ENCODE data around the gene ZNF687.
A peak's percentile ranks its signal among the peaks of the same experiment; 100 is the strongest.
"Not testable (repeated sequence)": the region's sequence is repeated elsewhere in the genome, so short reads cannot be mapped to it uniquely, and the experiment has no call there.

Gene ZNF687

DNA sequence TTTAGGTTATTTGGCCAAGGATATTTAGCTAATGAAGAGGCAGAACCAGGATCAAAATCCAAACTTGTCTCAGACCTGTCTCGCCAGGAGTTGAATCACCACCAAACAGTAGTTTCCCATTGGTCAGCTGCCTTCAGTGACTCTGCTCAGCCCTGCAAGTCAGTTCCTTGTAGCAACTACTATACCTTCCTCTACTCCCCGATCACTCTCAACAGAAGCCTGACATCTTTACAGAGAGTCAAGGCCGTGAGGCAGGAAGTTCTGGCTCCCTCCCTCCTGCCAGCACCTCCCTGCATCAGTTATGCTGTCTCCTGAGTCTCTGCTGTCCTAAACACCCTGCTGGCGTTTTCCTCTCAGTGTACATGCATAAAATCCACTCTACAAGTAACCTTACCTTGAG lies 14.3 kb upstream of the ZNF687 start:
- Histone ChIP-seq H3K27ac (no peak overlapping the region), H3K4me1 (no peaks in the 10 kb centered on the region), H3K36me3 (peaks cover 51 to 84% (median 64%) of the 10 kb centered on the region in 3 donors), H3K27me3 (no peaks in the 10 kb centered on the region), H3K9me3 (no peaks in the 10 kb centered on the region), H3K4me3 (no peak overlapping the region)
- intact Hi-C loops (cut with DNase I; ENCODE audit: low total_unique reads): no loop called here
- TF ChIP-seq, protein P1, sequence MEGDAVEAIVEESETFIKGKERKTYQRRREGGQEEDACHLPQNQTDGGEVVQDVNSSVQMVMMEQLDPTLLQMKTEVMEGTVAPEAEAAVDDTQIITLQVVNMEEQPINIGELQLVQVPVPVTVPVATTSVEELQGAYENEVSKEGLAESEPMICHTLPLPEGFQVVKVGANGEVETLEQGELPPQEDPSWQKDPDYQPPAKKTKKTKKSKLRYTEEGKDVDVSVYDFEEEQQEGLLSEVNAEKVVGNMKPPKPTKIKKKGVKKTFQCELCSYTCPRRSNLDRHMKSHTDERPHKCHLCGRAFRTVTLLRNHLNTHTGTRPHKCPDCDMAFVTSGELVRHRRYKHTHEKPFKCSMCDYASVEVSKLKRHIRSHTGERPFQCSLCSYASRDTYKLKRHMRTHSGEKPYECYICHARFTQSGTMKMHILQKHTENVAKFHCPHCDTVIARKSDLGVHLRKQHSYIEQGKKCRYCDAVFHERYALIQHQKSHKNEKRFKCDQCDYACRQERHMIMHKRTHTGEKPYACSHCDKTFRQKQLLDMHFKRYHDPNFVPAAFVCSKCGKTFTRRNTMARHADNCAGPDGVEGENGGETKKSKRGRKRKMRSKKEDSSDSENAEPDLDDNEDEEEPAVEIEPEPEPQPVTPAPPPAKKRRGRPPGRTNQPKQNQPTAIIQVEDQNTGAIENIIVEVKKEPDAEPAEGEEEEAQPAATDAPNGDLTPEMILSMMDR (IDR thresholded peaks at IDR 0.05): no peak
- no peak for DNase-seq

DNA sequence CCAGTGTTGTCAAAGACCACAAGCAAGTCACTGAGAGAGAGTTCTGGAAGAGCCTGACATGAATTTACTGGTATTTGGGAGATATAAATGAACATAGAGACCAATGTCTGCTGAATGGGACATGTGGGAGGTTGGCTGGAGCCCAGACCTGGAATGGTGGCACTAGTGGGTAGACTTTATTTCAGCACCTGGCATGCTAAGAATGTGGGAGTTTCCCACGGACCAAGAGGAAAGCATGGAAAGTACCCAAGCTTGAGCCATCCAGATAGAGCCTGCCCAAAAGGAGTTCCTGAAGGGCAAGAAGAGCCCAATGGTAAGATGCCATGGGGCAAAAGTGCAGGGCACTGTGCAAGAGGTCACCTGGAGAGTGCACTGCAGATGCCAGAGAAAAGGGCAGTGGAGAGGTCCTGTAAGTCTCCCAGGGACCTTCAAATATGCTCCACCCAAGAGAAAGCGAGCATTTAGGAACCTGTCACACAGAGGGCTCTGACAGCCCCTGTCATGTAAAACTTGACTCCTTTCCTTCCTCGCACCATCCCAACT lies 8.1 kb upstream of the ZNF687 start:
- intact Hi-C loops (cut with DNase I; ENCODE audit: low total_unique reads): no loop called here
- TF ChIP-seq, protein P1 (IDR thresholded peaks at IDR 0.05): no peak

DNA sequence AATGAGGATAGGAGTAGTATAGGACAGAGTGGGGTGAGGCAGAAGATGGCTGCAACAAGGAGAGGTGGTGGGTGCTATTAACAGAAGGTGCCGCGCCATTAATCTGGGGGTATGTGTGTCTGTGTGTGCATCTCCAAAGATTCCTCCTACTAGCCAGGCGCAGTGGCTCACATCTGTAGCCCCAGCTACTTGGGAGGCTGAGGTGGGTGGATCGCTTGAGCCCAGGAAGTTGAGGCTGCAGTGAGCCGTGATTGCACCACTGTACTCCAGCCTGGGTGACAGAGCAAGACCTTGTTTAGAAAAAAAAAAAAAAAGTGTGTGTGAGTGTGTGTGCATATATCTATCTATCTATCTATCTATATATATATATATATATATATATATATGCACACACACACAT lies 6.8 kb upstream of the ZNF687 start:
- intact Hi-C loops (cut with DNase I; ENCODE audit: low total_unique reads); H3K4me3 ChIP-seq; H3K27ac ChIP-seq; DNase-seq; H3K27me3 ChIP-seq; H3K4me1 ChIP-seq; H3K9me3 ChIP-seq: not testable (repeated sequence)
- H3K36me3 ChIP-seq: peaks cover under 1 to 11% (median 5%) of the 10 kb centered on the region in 3 donors

More for the DNA sequence above, 8.1 kb upstream of the ZNF687 start:
- H3K27ac ChIP-seq: no peak overlapping the region
- H3K4me1 ChIP-seq: no peaks in the 10 kb centered on the region
- no peaks in the 10 kb centered on the region for H3K9me3 ChIP-seq
- no peak for DNase-seq
- H3K4me3 ChIP-seq: no peak overlapping the region
- no peaks in the 10 kb centered on the region for H3K27me3 ChIP-seq
- peaks cover 3 to 25% (median 7%) of the 10 kb centered on the region in 3 donors for H3K36me3 ChIP-seq

DNA sequence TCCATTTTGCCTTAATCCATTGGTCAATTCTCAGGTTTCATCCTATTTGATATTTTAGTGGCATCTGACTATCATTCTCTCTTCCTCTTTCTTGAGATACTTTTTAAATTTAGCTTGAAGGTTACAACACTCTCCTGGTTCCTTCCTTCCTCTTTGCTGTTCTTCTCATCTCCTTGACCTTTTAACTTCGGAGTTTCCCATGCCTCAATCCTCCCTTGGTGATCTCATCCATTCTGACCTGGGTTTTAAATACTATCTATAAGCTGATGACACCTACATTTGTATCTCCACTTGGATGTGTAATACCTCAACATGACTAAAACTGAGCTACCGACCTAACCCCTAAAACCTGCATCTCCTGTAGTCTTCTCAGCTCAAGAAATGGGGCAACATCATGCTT lies 4.8 kb upstream of the ZNF687 start:
- intact Hi-C loops (cut with DNase I; ENCODE audit: low total_unique reads): no loop called here
- peaks cover 0 to 5% (median 4%) of the 10 kb centered on the region in 4 donors for H3K4me1 ChIP-seq
- H3K27me3 ChIP-seq: no peaks in the 10 kb centered on the region
- TF ChIP-seq, protein P1 (IDR thresholded peaks at IDR 0.05): no peak
- no peak overlapping the region for H3K27ac ChIP-seq
- H3K36me3 ChIP-seq: peaks cover 0 to 8% (median 5%) of the 10 kb centered on the region in 3 donors
- no peak overlapping the region for H3K4me3 ChIP-seq
- DNase-seq: no peak
- H3K9me3 ChIP-seq: no peaks in the 10 kb centered on the region

DNA sequence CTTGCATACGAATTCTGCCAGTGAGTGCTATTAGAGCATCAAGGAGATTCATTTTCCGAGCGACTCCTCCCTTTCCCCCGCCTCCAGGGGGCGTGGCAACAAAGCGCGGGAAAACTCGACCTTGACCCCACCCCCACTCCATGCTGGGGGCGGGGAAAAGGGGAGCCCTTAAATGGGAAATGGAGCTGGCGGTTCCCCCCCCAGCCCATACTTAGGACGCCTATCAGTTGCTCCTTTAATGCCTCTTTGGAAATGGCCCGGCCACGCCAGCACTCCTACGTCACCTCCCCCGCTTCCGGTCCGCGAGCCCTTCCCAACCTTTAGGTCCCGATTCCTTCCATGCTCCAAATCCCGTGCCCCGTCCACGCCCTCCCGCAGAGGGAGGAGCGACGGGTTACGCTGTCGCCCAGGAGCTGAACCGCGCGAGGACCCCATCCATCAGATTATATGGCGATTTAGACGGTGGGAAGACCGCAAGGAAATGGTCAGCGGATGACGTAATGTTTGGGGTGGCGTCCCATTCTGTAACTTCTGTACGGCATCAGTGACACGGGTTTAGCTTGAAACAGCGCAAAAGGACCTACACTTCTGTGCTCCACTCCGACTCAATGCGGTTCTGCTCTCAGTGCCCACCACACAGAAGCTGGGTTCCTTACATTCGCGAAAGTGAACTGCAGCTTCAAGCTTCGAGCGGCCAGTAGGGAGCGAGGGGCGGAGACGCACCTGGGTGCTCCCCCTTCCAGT lies 702 bp upstream of the ZNF687 start:
- H3K4me3 ChIP-seq: peak overlapping the region; percentile 70 to 87
- intact Hi-C loops (cut with DNase I; ENCODE audit: low total_unique reads): no loop called here
- no peaks in the 10 kb centered on the region for H3K27me3 ChIP-seq
- TF ChIP-seq, protein P1 (IDR thresholded peaks at IDR 0.05): peak; percentile 23 to 31
- H3K9me3 ChIP-seq: no peaks in the 10 kb centered on the region
- peaks cover 0 to 20% (median 19%) of the 10 kb centered on the region in 4 donors for H3K4me1 ChIP-seq
- H3K36me3 ChIP-seq: peaks cover 4 to 18% (median 9%) of the 10 kb centered on the region in 3 donors
- H3K27ac ChIP-seq: peak overlapping the region; percentile 96
- DNase-seq: peak; percentile 96 to 99
